HepG2 (cell line): ENCODE results near the gene TOLLIP. TPM values are rescaled to one million over a fixed set of nuclear protein-coding genes. Genes with fewer than 3 reads are reported as not detected.

ENCODE experiments used
- ARNT ChIP-seq: fragments of 450-650 bp; IDR thresholded peaks from 2 replicates; pipeline ENCODE4 v1.6.1; 2017
- ELF1 ChIP-seq: sonication (generic); formaldehyde crosslinking; IDR thresholded peaks from 2 replicates; pipeline ENCODE4 v1.4.0; 2020; ENCODE audit warnings: missing genetic modification reagents
- HIC2 ChIP-seq: sonication (generic); formaldehyde crosslinking; IDR thresholded peaks from 2 replicates; pipeline ENCODE4 v1.9.0; 2022; ENCODE audit warnings: low read depth, missing genetic modification reagents
- HNRNPK ChIP-seq: fragments of 200-400 bp; formaldehyde crosslinking; IDR thresholded peaks from 2 replicates; pipeline ENCODE4 v1.6.1; 2018; ENCODE audit warnings: low read length, low read depth, moderate library complexity, mild to moderate bottlenecking; ENCODE audit not compliant: poor library complexity, severe bottlenecking
- KDM5A ChIP-seq: fragments of 200-600 bp; sonication (generic); IDR thresholded peaks from 2 replicates; pipeline ENCODE4 v1.7.0; 2018; ENCODE audit warnings: antibody characterized with exemption, mild to moderate bottlenecking, low read length, borderline replicate concordance
- PATZ1 ChIP-seq: sonication (generic); formaldehyde crosslinking; IDR thresholded peaks from 2 replicates; pipeline ENCODE4 v1.4.0; 2020; ENCODE audit warnings: missing genetic modification reagents
- PCBP2 ChIP-seq: fragments of 200-400 bp; formaldehyde crosslinking; optimal IDR thresholded peaks from 2 replicates; pipeline ENCODE3; 2018; ENCODE audit warnings: low read length, low read depth; ENCODE audit not compliant: poor library complexity, severe bottlenecking
- REXO4 ChIP-seq: sonication (generic); formaldehyde crosslinking; IDR thresholded peaks from 2 replicates; pipeline ENCODE4 v1.8.0; 2022; ENCODE audit warnings: missing genetic modification reagents, mild to moderate bottlenecking, borderline replicate concordance
- SKIL ChIP-seq: sonication (generic); formaldehyde crosslinking; IDR thresholded peaks from 2 replicates; pipeline ENCODE4 v1.8.0; 2022; ENCODE audit warnings: missing genetic modification reagents, mild to moderate bottlenecking, moderate library complexity, borderline replicate concordance
- SNAPC2 ChIP-seq: sonication (generic); formaldehyde crosslinking; IDR thresholded peaks from 2 replicates; pipeline ENCODE4 v1.8.1; 2022; ENCODE audit warnings: mild to moderate bottlenecking, missing genetic modification reagents
- TFDP1 ChIP-seq: IDR thresholded peaks from 2 replicates; pipeline ENCODE4 v1.6.1; 2016; ENCODE audit warnings: missing compliant biosample characterization, missing genetic modification reagents, borderline replicate concordance
- ZBTB37 ChIP-seq: sonication (generic); formaldehyde crosslinking; IDR thresholded peaks from 2 replicates; pipeline ENCODE4 v1.4.0; 2020; ENCODE audit warnings: mild to moderate bottlenecking, missing genetic modification reagents
- ZNF121 ChIP-seq: sonication (generic); formaldehyde crosslinking; IDR thresholded peaks from 2 replicates; pipeline ENCODE4 v1.5.0; 2020; ENCODE audit warnings: mild to moderate bottlenecking, missing genetic modification reagents
- ZNF816 ChIP-seq: sonication (generic); formaldehyde crosslinking; IDR thresholded peaks from 2 replicates; pipeline ENCODE4 v1.8.0; 2022; ENCODE audit warnings: missing genetic modification reagents, mild to moderate bottlenecking, borderline replicate concordance
- polyA plus RNA-seq, 8 experiments: library from polyadenylated mRNA; depleted of rRNA in 3 of 8; stranded (reverse) in 7 of 8; unstranded in 1 of 8; fragments of >200 nt; fragmentation: Illumina TruSeq in 4 of 8; extraction: Trizol in 4 of 8; gene quantifications; 2 replicates each; pipeline versions ENCODE4 v1.2.1 to v1.2.3, GENCODE V29; 2011 to 2016; ENCODE audit warnings: low read depth in 4 of 8, missing spikeins in 1 of 8, mixed read lengths in 1 of 8; ENCODE audit not compliant: insufficient read depth in 1 of 8
- total RNA-seq, 5 experiments: library from RNA; depleted of rRNA; stranded (reverse); fragments of >200 nt; fragmentation: Illumina TruSeq; extraction: Trizol; gene quantifications; 2 replicates each; pipeline ENCODE4 v1.2.3, GENCODE V29; 2016; ENCODE audit warnings: low read depth in 1 of 5

TOLLIP gene
- total and polyA plus RNA-seq, 2 of the 13 experiments (the other 11 are each of a cell fraction or from before 2014, with no cell fraction given), result 25.9 to 47.5 TPM

GRCh38 chr11:1309498-1310317 is at the start of gene TOLLIP (continued):
- TF ChIP-seq ZNF816 (CRISPR knock-in tag) (no peak; the same call in 1 of the 2 replicates), PATZ1 (CRISPR knock-in tag) (peak; percentile 16; the same call in 1 of the 2 replicates), TFDP1 (CRISPR knock-in tag) (peak; percentile 84), HIC2 (CRISPR knock-in tag) (no peak), ELF1 (peak; percentile 36), SKIL (CRISPR knock-in tag) (no peak), PCBP2 (no peak), KDM5A (no peak), REXO4 (CRISPR knock-in tag) (0 out of 2 replicates have a peak, but pooled peaks have one; percentile 42), ZNF121 (CRISPR knock-in tag) (no peak), HNRNPK (peak; percentile 6), ZBTB37 (CRISPR knock-in tag) (no peak), SNAPC2 (CRISPR knock-in tag) (no peak), ARNT (no peak)
